Cardiac septum (tissue), 1 donor: ENCODE results near the gene OR1I1. TPM values are rescaled to one million over a fixed set of nuclear protein-coding genes. Genes with fewer than 3 reads are reported as not detected.
"Not testable (repeated sequence)": the region's sequence is repeated elsewhere in the genome, so short reads cannot be mapped to it uniquely, and the experiment has no call there.

Source experiments
- DNase-seq: peaks from one replicate; pipeline ENCODE4 v3.0.0-alpha.2; 2020; ENCODE audit warnings: low spot score
- intact Hi-C: fragments of 100-400 bp; cut with DNase I; formaldehyde crosslinking; loops from one replicate; pipeline ENCODE4 v1.14.0; 2022
- long read RNA-seq: library from polyadenylated mRNA; unstranded; transcript quantifications from one replicate; pipeline ENCODE4 v2.0.0, GENCODE V29; 2021
- total RNA-seq: library from RNA; stranded (reverse); fragmentation: NEBNext Ultra II Directional; extraction: Animal tissue kit (Norgen Biotek cat#: 25700); gene quantifications from one replicate; pipeline ENCODE4 v1.2.1, GENCODE V29; 2021
- donor health status: DM: no; HTN: no; CAD: no.

The OR1I1 gene, protein sequence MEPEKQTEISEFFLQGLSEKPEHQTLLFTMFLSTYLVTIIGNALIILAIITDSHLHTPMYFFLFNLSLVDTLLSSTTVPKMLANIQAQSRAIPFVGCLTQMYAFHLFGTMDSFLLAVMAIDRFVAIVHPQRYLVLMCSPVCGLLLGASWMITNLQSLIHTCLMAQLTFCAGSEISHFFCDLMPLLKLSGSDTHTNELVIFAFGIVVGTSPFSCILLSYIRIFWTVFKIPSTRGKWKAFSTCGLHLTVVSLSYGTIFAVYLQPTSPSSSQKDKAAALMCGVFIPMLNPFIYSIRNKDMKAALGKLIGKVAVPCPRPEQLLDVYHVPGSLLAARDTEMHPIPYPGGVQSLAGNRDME
- not detected for total RNA-seq
- long read RNA-seq = 0 reads

DNA sequence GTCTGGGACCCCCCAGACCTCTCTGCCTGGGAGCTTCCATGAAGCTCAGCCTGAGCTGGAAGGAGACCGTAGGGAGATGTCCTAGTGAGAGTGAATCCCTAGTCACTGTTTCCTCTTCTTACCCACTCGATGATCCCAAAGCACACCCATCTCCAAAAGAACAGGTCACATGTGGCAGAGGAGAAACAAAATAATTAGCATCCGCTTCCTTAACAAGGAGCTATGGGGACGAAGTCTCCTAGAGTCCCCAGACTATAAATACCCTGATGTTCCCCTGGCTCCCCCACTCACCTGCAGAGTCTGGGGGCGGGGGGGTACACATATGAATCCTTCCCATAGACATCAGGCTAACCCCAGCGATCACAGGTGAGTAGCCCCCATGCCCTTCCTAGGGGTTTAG is at the start of gene OR1I1:
Gene OR1I1 (plus strand): TSS at position 301 of the 400 bp plus-strand sequence. CDS start 4,855 bp downstream, outside the sequence.
- DNase-seq = no peak
- intact Hi-C loops = no loop called here

- intact Hi-C loops = no loop called here
- no peak for DNase-seq
Measured at GRCh38 chr19:15035795-15036311, 46.2 kb upstream of the OR1I1 start.

DNA sequence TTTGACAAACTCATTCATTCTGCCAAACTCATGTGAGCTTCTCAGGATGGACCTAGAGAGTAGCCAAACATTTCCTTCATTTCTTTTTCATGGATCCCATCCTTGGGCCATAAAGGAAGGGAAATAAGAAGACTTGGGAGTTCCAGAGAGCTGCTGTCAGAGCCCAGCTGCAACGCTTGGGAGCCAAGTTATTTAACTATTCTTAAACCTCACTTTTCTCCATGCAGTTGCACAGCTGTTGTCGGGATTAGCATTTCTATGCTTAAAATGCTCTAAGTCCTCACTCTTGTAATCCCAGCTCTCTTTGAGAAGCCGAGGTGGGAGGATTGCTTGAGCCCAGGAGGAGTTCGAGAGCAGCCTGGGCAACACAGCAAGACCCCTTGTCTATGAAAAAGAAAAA is 44.4 kb upstream of the OR1I1 start:
- DNase-seq = no peak
- intact Hi-C loops = no loop called here

DNA sequence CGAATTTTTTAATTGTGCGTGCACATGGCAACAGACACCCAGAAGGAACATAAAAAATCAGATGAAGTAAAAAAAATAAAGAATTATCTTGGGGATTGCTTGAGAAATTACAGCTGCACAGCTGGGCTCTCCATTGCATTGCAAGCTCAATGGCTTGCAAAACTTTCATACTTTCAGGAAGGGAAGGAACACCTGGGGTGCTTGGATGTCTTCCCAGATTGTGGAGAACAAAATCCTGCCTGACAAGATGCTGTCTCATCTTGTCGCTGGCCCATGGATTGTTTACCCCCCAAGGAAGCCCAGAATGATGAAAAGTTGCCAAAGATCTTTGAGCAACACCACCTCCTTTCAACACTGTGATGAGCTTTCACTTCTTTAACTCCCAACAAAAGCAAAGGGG is 43.7 kb upstream of the OR1I1 start:
- no peak for DNase-seq
- intact Hi-C loops = no loop called here

DNA sequence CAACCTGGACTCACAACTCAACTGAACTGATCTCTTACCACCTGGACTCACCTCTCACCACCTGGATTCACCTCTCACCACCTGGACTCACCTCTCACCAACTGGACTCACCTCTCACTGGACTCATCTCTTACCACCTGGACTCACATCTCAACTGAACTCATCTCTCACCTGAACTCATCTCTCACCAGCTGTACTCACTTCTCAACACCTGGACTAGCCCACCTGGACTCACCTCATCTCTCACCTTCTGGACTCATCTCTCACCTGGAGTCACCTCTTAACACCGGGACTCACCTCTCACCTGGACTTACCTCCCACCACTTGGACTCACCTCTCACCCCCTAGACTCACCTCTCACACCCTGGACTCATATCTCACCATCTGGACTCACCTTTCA is 40.0 kb upstream of the OR1I1 start:
- no peak for DNase-seq
- intact Hi-C loops = no loop called here

DNA sequence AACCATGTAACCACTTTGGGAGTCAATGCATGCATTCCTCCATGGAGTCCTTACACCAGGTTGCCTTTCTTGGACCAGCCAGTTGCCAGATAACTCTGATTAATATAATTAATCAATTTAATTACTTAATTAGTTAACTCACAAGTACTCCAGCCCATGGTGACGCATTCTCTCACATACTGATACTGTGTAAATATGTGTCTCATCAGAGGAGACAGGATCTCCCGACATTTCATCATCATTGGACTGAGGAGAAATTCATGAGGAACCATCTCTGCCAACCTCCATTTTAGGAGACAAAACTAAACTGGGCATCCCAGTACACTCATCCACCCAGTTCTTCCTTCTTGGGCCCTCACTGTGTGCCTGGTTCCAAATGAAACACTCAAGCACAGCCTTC is 39.2 kb upstream of the OR1I1 start:
- intact Hi-C loops = no loop called here

GRCh38 chr19:15045506-15045905 is 36.5 kb upstream of the OR1I1 start:
- no peak for DNase-seq
- intact Hi-C loops = no loop called here

More for the DNA sequence above, 39.2 kb upstream of the OR1I1 start:
- no peak for DNase-seq

- intact Hi-C loops = no loop called here
- no peak for DNase-seq
Measured at GRCh38 chr19:15047680-15048079, 34.3 kb upstream of the OR1I1 start.

- DNase-seq = no peak
- intact Hi-C loops = no loop called here
Measured at GRCh38 chr19:15048128-15048527, 33.9 kb upstream of the OR1I1 start.

- intact Hi-C loops = no loop called here
- DNase-seq = no peak
Measured at GRCh38 chr19:15048885-15049541, 33.0 kb upstream of the OR1I1 start, which contains the start of gene CASP14. TSS of gene CASP14 (plus strand) at chr19:15049480. CDS start at chr19:15052252, 2,772 bp downstream.

- no peak for DNase-seq
- intact Hi-C loops = no loop called here
Measured at GRCh38 chr19:15050639-15051038, 31.4 kb upstream of the OR1I1 start.

DNA sequence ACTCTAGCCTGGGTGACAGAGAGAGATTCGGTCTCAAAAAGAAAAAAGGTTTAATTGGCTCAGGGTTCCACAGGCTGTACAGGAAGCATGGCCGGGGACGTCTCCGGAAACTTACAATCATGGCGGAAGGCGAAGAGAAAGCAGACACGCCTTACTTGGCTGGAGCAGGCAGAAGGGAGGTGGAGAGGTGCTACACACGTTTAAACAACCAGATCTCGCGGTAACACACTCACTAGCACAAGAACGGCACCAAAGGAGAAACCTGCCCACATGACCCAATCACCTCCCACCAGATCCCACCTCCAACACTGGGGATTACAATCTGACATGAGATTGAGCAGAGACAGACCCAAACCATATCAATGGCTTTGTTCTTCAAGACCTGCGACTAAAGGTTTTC is 20.0 kb upstream of the OR1I1 start:
- DNase-seq = no peak
- intact Hi-C loops = no loop called here

- DNase-seq, intact Hi-C loops: not testable (repeated sequence)
Measured at GRCh38 chr19:15070386-15070785, 11.6 kb upstream of the OR1I1 start.

DNA sequence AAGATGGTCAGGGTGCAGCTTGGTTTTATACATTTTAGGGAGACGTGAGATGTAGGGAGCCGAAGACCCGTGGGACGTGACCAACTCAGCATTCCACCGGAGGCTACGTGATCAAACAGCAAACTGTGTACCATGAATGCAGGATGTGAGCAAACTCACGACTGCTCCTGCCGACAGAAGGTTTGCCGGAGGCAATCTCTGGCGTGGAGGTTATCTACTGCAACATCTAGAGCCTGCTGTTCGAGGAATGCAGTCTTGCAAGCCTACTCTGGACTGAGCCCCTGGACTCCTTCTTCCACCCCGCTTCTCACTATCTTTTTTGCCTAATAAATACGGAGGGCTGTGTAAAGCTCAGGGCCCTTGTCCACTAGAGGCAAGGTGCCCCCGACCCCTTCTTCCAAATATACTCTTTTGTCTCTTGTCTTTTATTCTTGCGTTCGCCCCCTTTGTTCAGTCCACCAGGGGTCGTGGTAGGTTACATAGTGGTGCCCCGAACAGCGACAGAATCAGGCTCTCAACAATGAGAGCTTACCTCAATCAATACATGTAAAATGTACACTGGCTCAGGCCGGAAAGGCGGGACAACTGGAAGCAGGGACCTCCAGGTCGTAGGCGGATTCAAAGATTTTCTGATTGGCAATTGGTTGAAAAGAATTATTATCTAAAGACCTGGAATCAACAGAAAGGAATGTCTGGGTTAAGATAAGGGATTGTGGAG is 8.9 kb upstream of the OR1I1 start:
- DNase-seq = no peak
- intact Hi-C loops = no loop called here

DNA sequence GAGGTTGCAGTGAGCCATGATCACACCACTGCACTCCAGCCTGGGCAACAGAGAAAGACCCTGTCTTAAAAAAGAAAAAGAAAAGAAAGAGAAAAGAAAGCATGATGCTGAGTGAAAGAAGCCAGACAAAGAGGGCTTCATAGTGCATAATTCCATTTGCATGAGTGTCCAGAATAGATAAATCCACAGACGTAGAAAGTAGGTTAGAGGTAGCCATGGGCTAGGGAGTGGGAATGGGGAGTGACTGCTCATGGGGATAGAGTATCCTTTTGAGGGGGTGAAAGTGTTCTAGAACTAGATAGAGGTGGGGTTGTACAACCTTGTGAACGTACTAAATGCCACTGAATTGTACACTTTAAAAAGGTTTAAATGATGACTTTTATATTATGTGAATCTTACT is 7.6 kb upstream of the OR1I1 start:
- intact Hi-C loops = no loop called here
- DNase-seq = no peak

DNA sequence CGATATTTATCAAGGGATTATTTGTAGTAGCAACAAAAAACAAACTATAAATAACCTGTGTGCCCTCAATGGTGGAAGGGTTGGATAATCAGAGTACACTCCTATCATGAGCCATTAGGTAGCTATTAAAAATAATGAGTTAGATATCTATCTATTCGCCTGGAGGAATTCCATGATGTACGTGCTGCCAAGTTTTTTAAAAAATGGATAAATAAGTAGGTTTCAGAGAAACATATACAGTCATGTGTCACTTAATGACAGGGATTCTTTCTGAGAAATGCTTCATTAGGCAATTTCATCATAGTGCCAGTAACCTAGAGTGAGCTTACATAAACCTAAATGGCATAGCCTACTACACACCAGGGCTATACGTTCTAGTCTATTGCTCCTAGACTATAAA is 6.2 kb upstream of the OR1I1 start:
- no peak for DNase-seq
- intact Hi-C loops = no loop called here

DNA sequence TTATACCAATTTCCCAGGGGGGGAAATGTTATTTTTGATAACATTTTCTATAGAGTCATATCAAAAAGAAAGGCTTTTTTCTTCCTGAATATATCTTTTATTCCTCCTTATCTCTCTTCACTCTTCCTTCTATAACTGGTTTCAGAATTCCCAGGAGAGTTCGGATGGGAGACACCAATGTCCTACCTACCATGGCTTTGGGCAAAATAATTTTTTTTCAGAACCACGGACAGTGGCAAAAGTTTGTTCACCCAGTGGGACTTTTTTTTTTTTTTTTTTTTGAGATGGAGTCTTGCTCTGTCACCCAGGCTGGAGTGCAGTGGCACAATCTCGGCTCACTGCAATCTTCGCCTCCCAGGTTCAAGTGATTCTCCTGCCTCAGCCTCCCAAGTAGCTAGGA is 2.0 kb upstream of the OR1I1 start:
- intact Hi-C loops, DNase-seq: not testable (repeated sequence)

GRCh38 chr19:15087182-15087581 is 5.2 kb downstream of the OR1I1 start:
- no peak for DNase-seq
- intact Hi-C loops = no loop called here

GRCh38 chr19:15091918-15092753 is 10.1 kb downstream of the OR1I1 start:
- intact Hi-C loops = loop anchor here (2.0 kb wide), 2 partner anchors 57 to 465 kb away; no protein-coding TSS in a partner anchor

More at GRCh38 chr19:15091918-15092753, 10.1 kb downstream of the OR1I1 start:
- no peak for DNase-seq
